Stimulated activated CD4-positive, alpha-beta T cell treated with anti-CD3 and anti-CD28 coated beads, TNF-alpha, amount 100 ng/mL, for 24 hours (primary cell): ENCODE data around the gene TBX21.

Source experiments
- DNase-seq, 3 experiments: peaks; one replicate each; pipeline ENCODE4 v3.0.0-alpha.2; 2020; ENCODE audit warnings: low read depth in 3 of 3

Gene TBX21

DNA sequence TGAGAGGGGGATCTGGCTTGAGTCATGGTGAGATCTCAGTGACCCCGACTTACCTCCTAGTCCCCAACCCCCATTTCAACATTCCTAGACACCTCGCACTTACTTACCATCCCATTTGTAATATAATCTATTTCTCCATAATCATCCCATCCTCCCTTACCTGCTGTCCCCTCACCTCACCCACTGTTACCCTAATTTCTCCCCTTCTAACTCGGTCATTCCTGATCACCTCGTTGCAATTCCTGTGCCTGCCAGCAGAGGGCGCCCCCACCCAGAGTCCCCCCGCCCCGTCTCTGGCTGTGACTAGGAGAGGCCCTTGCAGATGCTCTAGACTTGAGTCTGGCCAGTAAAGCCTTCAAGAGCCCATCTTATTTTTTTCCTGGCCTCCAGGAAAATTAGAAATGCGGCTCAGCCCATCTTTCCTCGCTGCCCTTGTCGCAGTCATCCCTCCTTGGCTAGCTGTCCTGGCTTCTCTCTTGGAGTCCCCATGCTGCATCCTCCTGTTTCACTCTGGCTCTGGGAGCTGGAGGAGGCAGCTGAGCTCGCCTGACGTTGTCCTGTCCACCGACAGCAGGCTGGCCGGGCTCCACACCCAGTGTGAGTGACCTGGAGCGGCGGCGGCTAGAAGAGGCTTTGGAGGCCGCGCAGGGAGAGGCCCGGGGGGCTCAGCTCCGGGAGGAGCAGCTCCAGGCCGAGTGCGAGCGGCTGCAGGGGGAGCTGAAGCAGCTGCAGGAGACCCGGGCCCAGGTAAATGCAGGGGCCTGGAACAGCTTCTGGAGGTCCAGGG, 34.1 kb upstream of the TBX21 start:
- peak; percentile 68 to 86 (median 79) for DNase-seq

GRCh38 chr17:47699536-47699840, 33.5 kb upstream of the TBX21 start:
- DNase-seq: no peak

GRCh38 chr17:47700471-47701449, 32.3 kb upstream of the TBX21 start:
- DNase-seq: no peak

DNA sequence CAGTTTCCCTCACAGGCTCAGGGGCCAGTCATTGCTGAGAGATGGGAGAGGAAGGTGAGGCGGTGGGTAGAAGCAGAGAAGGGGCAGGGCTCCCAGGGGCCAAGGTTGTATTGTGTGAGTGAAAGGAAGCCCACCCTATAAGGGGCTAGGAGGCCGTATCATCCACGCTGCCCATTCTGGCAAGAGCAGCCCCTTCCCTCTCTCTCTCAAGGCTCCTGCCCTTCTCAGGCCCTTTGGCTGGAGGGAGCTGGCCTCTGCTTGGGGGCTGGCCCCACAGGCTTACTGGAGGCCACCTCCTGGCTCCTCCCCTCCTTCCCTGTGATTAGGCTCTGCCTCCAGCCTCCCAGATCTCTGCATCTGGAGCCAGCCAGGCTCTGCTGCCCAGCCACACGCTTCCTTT, 31.4 kb upstream of the TBX21 start:
- DNase-seq: no peak

- DNase-seq: no peak
These were observed 30.5 kb upstream of the TBX21 start for GRCh38 chr17:47702391-47702995.

DNA sequence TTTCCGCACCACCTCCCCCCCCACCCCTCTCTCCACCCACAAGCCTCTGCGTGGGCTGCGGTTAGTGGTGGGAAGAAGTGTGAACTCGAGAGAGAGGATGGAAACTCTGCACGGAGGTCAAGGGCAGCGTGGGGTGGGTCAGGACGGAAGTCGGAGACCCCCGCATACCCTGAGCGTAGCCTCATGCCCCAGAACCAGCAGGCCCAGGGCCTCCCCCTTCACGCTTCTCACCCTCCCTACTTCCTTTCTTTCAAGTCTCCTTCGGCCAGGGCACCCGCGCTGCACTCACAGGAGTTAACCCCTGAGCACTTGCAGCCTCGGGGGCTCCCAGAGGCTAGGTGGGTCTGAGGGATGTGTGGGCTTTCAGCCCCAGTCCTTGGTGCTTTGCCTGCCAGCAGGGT, 29.8 kb upstream of the TBX21 start:
- DNase-seq: peak in 1 of 3 experiments; percentile 57

- no peak for DNase-seq
These were observed 29.4 kb upstream of the TBX21 start for GRCh38 chr17:47703671-47704070.

DNA sequence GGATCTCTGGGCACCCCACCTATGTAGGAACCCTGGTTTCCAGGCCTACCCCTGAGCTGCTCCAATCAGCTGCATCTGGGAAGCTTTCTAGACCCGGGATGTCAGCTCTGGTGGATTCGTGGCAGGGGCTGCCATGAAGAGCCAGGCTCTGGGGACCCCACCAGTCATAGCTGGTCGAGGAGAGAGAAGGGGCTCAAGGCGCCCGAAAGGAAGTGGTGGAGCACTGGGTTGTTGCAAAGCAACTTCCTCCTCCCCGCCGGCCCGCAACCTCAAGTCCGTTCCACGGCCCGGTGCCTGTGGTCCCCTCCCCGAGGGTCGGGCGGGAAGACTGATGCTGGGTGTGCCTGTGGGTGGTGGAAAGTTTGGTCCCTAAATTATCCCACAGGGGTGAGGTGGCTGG, 28.9 kb upstream of the TBX21 start:
- no peak for DNase-seq

DNA sequence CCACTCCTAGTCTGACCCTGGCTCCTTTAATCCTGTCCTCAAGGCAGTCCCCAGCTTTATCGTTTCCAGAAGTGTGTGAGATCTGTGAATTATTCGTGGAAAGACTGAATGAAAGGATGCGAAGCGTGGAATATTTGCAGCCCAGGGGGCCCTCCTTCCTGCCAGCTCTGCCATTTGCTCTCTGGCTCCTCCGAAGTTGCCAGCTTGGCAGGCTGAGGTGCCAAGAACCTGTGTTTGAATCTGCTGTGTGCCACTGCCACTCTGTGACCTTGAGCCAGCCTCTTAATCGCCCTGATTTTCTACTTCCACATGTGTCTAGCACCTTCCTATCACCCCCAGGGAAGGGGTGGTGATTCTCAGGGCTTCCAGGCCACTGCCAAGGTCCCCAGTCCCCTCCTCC, 28.3 kb upstream of the TBX21 start:
- no peak for DNase-seq

- peak in 1 of 3 experiments; percentile 63 for DNase-seq
These were observed 27.2 kb upstream of the TBX21 start for GRCh38 chr17:47705536-47706530.

DNA sequence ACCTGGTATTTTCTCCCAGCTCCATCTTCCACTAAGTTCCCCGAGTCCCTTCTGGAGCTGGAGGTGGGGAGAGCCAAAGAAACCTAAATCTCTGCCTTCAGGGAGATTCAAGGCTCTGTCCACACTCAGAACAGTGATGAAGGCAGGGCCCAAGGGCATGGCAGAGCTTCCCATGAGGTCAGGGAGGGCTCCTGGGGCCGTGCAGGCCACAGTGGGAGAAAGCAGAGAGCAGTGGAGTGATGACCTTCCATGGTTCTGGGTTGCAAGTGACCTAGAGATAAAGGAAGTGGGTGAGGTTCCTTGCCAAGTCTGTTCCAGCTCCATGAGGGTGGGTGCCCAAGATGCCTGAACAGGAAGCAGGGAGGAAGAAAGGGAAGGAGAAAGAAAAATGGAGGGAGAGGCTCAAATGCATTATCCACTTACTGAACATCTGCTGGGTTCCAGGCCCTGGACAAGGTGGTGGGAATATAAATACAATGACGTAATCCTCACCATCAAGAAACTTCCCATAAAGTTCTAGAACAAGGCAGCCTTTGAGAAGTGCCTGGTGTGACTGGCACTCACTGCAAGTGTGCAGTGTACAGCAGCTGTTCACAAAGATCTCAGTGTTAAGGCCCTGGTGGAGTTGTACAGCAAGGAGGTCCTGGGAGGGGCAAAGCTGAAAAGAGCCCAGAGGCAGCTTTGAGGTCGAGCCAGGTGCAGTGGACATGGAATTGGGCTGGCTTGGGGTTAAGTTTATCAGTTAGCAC, 25.8 kb upstream of the TBX21 start:
- DNase-seq: no peak

DNA sequence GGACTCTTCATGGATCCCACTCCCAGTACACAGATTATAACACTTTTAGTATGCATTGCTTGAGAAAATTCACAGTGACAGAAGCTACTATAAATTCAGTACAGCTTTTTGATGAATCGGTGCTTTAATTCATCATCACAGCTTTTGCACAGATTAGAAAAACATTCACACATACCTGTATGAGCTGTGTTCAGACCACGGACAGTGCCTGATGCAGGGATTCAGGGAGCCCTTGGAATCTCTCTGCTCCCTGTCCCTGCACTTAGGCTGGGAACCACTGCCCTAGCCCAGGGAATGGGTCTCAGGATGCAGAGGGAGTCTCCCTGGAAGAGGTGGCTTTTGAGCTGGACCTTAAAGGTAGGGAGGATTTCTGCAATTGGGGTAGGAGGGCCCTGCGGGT, 25.2 kb upstream of the TBX21 start:
- no peak for DNase-seq

- no peak for DNase-seq
These were observed 24.6 kb upstream of the TBX21 start for GRCh38 chr17:47708312-47708863.

DNA sequence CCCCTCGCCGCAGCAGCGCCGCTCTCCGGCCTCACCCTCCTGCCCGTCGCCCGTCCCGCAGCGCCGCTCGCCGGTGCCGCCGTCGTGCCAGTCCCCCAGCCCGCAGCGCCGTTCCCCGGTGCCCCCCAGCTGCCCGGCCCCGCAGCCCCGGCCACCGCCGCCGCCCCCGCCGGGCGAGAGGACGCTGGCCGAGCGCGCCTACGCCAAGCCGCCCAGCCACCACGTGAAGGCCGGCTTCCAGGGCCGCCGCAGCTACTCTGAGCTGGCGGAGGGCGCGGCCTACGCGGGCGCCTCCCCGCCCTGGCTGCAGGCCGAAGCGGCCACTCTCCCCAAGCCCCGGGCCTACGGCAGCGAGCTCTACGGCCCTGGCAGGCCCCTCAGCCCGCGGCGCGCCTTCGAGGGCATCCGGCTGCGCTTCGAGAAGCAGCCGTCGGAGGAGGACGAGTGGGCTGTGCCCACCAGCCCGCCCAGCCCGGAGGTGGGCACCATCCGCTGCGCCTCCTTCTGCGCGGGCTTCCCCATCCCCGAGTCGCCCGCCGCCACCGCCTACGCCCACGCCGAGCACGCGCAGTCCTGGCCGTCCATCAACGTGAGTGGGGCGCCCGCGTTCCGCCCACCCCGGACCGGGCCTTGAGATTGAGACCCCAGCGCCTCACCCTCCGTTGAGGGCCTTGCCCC, 24.0 kb upstream of the TBX21 start:
- DNase-seq: no peak

GRCh38 chr17:47709594-47709993, 23.4 kb upstream of the TBX21 start:
- DNase-seq: no peak

DNA sequence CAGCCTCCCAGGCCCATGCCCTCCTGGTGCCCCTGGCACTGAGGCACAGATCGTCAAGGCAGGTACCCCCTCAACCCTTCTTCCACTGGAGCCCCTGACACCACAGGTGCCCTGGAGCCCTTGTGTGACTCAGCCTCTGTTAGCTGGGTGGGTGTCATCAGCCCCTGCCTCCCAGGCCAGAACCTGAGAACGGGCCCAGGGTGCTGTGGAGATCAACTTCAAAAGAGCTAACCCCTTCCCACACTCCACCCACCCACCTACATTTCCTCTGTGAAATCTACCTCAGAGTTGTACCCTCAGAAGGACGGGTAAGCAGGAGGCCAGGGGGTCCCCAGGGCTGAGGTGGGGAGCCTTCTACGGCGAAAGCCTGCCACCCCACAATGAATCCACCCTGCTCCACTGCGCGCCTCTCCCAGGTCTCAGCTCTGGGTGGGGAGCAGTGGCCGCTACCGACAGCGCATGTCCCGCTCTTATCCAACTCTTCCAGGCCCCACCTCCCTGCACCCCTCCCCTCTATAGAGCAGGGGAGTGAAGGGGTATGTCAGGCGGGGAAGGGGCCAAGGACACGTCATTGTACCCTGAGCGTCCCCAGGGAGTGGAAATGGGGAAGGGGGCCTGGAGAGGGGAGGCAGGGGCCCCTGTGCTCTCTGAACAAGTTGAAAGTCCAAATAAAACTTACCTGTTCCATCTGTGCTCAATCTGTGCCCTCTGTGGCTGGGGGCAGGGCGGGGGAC, 21.5 kb upstream of the TBX21 start:
- DNase-seq: no peak

DNA sequence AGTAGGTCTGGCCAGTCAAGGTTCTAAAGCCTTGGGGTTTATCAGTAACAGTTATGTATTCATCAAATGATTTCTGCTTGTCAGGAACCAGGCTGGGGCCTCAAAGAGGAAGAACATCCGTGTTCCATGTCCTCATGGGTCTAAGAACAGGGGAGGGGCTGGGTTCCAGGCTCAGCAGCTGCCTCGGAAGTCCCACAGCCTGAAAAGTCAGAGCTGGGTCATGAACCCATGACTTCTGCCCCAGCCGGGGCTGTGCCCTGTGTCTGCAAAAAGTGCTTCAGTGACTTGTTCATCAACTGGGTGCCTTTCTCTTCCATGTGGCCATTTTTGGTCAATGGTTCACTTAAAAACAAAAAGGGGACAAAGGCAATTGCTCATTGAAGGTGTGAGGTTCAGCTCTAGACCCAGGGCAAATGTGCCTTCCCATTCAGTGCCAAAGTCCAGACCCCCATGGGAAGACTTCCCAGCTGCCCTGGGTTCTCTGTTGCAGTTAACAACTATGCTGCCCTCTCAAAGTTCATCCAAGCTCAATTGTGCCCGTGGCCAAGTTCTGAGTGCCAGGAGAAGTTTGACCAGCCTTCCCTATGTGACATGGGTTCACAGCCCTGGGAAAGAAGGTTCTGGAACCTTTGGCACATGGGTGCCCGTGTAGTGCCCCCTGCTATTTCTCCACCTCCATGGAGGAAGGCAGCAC, 20.6 kb upstream of the TBX21 start:
- DNase-seq: no peak

DNA sequence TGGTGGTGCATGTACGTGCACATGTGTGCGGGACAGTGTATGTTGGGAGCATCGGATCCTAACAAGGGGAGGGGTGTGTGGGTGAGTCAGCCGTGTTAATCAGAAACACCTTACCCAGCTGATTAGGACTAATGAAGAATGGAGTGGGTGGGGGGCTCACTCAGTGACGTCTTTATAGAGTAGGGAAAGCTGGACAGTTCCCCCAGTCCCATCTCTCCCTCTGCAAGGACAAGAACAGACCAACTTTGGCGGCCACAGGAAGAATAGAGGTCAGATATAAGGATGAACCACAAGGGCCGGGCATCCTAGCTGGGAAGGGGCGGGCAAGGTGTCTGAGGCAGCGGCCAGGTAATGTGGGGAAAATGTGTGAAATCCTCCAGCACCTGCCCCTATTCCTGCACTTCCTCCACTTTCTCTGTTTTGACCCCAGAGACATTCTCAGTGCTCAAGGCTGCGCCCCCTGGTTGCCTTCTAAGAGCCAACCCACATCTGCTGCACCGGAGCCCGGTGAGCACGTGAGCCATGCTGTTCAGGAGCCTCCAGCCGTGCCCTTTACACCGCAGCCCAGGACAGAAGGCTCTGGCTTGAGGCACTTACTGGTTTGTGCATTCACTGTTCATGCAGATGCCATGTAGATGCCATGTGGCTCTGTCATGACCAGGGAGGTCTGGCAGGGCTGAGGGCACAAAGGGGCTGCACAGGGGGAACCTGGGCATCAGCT, 18.9 kb upstream of the TBX21 start:
- DNase-seq: no peak
